ENCODE results near the gene FEZ2. TPM values are rescaled to one million over a fixed set of nuclear protein-coding genes. Genes with fewer than 3 reads are reported as not detected.
A peak's percentile ranks its signal among the peaks of the same experiment; 100 is the strongest.

Gene FEZ2
- total RNA-seq, 2 donors from 2014 or later = 34.3 to 50.0 TPM

DNA sequence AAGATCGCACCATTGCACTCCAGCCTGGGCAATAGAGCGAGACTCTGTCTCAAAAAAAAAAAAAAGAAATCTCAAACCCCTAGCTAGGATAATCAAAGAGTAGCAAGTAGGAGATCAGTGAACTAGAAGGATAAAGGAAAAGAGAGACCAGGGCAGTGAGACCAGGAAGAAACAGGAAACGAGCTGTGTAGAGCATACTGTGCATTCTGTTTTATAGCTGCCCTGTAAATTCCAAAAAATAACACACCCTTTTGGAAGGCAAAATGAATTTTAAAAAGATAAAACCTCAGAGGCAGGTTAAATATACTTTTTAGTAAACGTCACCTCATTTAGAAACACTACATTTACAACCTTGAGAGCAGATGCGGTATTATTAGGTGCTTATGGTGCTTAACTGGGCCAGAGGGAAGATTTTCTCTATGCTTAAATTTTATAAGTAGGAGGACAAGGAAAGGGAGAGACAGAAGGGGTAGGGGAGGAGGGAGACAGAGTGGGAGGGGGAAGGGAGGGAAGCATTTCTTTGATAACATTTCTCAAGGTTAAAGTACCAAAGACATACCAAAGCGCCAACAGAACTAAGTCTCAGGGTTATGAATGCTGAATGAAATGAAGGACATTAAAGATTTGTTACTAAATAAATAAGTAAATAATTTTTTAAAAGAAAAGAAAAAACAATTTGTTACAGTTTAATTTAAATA, 30.1 kb downstream of the FEZ2 start:
- Histone ChIP-seq H3K9ac (ENCODE audit: low read depth in 2 of 2, low read length in 2 of 2) (no peak overlapping the region), H3K4me1 (peaks cover 9% of the 10 kb centered on the region), H3K4me3 (no peak overlapping the region), H3K36me3 (no peaks in the 10 kb centered on the region), H3K27ac (peak overlapping the region; percentile 48), H3K27me3 (no peaks in the 10 kb centered on the region), H3K9me3 (no peaks in the 10 kb centered on the region)
- intact Hi-C loops (cut with DNase I) = no loop called here
- no peak for TF ChIP-seq CTCF (IDR thresholded peaks at IDR 0.05)
- DNase-seq = no peak

GRCh38 chr2:36566887-36567286, 31.1 kb downstream of the FEZ2 start:
- TF ChIP-seq CTCF (IDR thresholded peaks at IDR 0.05) = no peak
- Histone ChIP-seq H3K36me3 (no peaks in the 10 kb centered on the region), H3K9ac (ENCODE audit: low read depth in 2 of 2, low read length in 2 of 2) (no peak overlapping the region), H3K27me3 (no peaks in the 10 kb centered on the region), H3K9me3 (no peaks in the 10 kb centered on the region), H3K4me1 (peaks cover 12% of the 10 kb centered on the region), H3K27ac (no peak overlapping the region), H3K4me3 (no peak overlapping the region)
- intact Hi-C loops (cut with DNase I) = no loop called here
- DNase-seq = no peak

DNA sequence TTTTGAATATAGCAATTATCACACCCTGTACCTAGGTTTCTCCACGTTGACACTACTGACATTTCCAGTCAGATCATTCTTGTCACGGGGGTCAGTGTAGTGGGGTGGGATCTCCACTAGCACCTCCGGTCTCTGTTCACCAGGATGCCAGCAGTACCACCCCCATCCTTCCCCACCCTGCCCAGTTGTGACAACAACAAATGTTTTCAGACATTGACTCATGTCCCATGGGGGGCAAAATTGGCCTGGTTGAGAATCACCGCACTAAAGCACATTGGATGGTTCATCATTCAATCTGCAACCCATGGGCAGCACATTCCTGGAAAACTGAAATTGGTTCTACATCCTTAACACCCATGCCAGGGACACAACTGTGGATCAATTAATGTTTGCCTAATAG, 32.3 kb downstream of the FEZ2 start:
- Histone ChIP-seq H3K27ac (no peak overlapping the region), H3K9ac (ENCODE audit: low read depth in 2 of 2, low read length in 2 of 2) (no peak overlapping the region), H3K4me1 (peaks cover 13% of the 10 kb centered on the region), H3K9me3 (no peaks in the 10 kb centered on the region), H3K4me3 (no peak overlapping the region), H3K27me3 (no peaks in the 10 kb centered on the region), H3K36me3 (no peaks in the 10 kb centered on the region)
- intact Hi-C loops (cut with DNase I) = no loop called here
- TF ChIP-seq CTCF (IDR thresholded peaks at IDR 0.05) = no peak
- no peak for DNase-seq

GRCh38 chr2:36564377-36564930, 33.5 kb downstream of the FEZ2 start:
- DNase-seq = no peak
- intact Hi-C loops (cut with DNase I) = no loop called here
- peaks cover 13% of the 10 kb centered on the region for H3K4me1 ChIP-seq
- no peaks in the 10 kb centered on the region for H3K27me3 ChIP-seq
- H3K4me3 ChIP-seq = no peak overlapping the region
- no peaks in the 10 kb centered on the region for H3K36me3 ChIP-seq
- H3K27ac ChIP-seq = no peak overlapping the region
- no peak overlapping the region for H3K9ac ChIP-seq (ENCODE audit: low read depth in 2 of 2, low read length in 2 of 2)
- no peak for TF ChIP-seq CTCF (IDR thresholded peaks at IDR 0.05)
- no peaks in the 10 kb centered on the region for H3K9me3 ChIP-seq

GRCh38 chr2:36562973-36563532, 34.9 kb downstream of the FEZ2 start:
- peak overlapping the region; percentile 60 for H3K27ac ChIP-seq
- H3K4me1 ChIP-seq = peaks cover 4% of the 10 kb centered on the region
- TF ChIP-seq CTCF (IDR thresholded peaks at IDR 0.05) = no peak
- H3K4me3 ChIP-seq = no peak overlapping the region
- H3K36me3 ChIP-seq = no peaks in the 10 kb centered on the region
- H3K9ac ChIP-seq (ENCODE audit: low read depth in 2 of 2, low read length in 2 of 2) = no peak overlapping the region
- intact Hi-C loops (cut with DNase I) = no loop called here
- H3K27me3 ChIP-seq = no peaks in the 10 kb centered on the region
- no peaks in the 10 kb centered on the region for H3K9me3 ChIP-seq
- no peak for DNase-seq
